Kidney capillary endothelial cell (primary cell): Measurements from ENCODE around the gene PRADC1.

Experiments used
- DNase-seq: peaks from one replicate; pipeline ENCODE4 v3.0.0-alpha.2; 2018; ENCODE audit warnings: low spot score

The PRADC1 gene

GRCh38 chr2:73235315-73236028 lies 2.4 kb upstream of the PRADC1 start:
- no peak for DNase-seq

- peak; percentile 84 for DNase-seq
Observed at GRCh38 chr2:73233932-73234832, 1.1 kb upstream of the PRADC1 start, which contains the start of gene CCT7. Gene CCT7 (plus strand): TSS chr2:73234308. CDS start chr2:73234379, 71 bp downstream.

GRCh38 chr2:73232403-73233153 lies 461 bp downstream of the PRADC1 start:
- peak; percentile 37 for DNase-seq

GRCh38 chr2:73228631-73229030 lies 4.4 kb downstream of the PRADC1 start:
- DNase-seq, result no peak

GRCh38 chr2:73227086-73227485 lies 6.0 kb downstream of the PRADC1 start:
- no peak for DNase-seq

- no peak for DNase-seq
Observed at GRCh38 chr2:73225513-73226360, 7.3 kb downstream of the PRADC1 start.

- DNase-seq, result no peak
Observed at GRCh38 chr2:73223821-73224220, 9.2 kb downstream of the PRADC1 start.

- DNase-seq, result no peak
Observed at GRCh38 chr2:73218298-73218697, 14.7 kb downstream of the PRADC1 start.

GRCh38 chr2:73217826-73218225 lies 15.2 kb downstream of the PRADC1 start:
- no peak for DNase-seq

- no peak for DNase-seq
Observed at GRCh38 chr2:73217160-73217559, 15.9 kb downstream of the PRADC1 start.

GRCh38 chr2:73215254-73215653 lies 17.8 kb downstream of the PRADC1 start:
- DNase-seq, result no peak

- peak; percentile 73 for DNase-seq
Observed at GRCh38 chr2:73214120-73215035, 18.7 kb downstream of the PRADC1 start, which contains the start of gene SMYD5. Gene SMYD5 (plus strand): TSS chr2:73214245. CDS start chr2:73214267, 22 bp downstream.

- peak; percentile 77 for DNase-seq
Observed at GRCh38 chr2:73212448-73213176, 20.4 kb downstream of the PRADC1 start.

GRCh38 chr2:73212098-73212447 lies 21.0 kb downstream of the PRADC1 start:
- DNase-seq, result no peak

GRCh38 chr2:73210696-73211095 lies 22.3 kb downstream of the PRADC1 start:
- DNase-seq, result no peak

- no peak for DNase-seq
Observed at GRCh38 chr2:73210019-73210418, 23.0 kb downstream of the PRADC1 start.

GRCh38 chr2:73208258-73208657 lies 24.8 kb downstream of the PRADC1 start:
- no peak for DNase-seq

GRCh38 chr2:73205611-73206010 lies 27.4 kb downstream of the PRADC1 start:
- no peak for DNase-seq

- no peak for DNase-seq
Observed at GRCh38 chr2:73203055-73203681, 29.9 kb downstream of the PRADC1 start.
